ENCODE measurements around the gene FOXI1. TPM values are rescaled to one million over a fixed set of nuclear protein-coding genes. Genes with fewer than 3 reads are reported as not detected.

FOXI1 gene
- total and polyA plus RNA-seq, 7 donors: 0.06 TPM; not detected in 6

GRCh38 chr5:170075696-170076095 lies 30.0 kb upstream of the FOXI1 start:
- Histone ChIP-seq H3K27ac (no peak overlapping the region), H3K4me1 (no peaks in the 10 kb centered on the region), H3K4me3 (no peak overlapping the region), H3K9me3 (no peaks in the 10 kb centered on the region), H3K36me3 (no peaks in the 10 kb centered on the region), H3K27me3 (no peaks in the 10 kb centered on the region)
- 73 to 85% methylated on average over 7 of the region's 7 CpGs for WGBS, 2 donors
- DNase-seq: no peak
- no peak for TF ChIP-seq CTCF (IDR thresholded peaks at IDR 0.05)
- TF ChIP-seq EP300 (IDR thresholded peaks at IDR 0.05): no peak
- no peak for TF ChIP-seq POLR2AphosphoS5 (IDR thresholded peaks at IDR 0.05)
- TF ChIP-seq POLR2A (IDR thresholded peaks at IDR 0.05): no peak
- intact Hi-C loops (cut with DNase I): no loop called here

- intact Hi-C loops (cut with DNase I): no loop called here
- WGBS, 2 donors: 47 to 94% methylated on average over 1 of the region's 1 CpG
- TF ChIP-seq POLR2AphosphoS5 (IDR thresholded peaks at IDR 0.05): no peak
- no peak for TF ChIP-seq EP300 (IDR thresholded peaks at IDR 0.05)
- no peak for TF ChIP-seq CTCF (IDR thresholded peaks at IDR 0.05)
- TF ChIP-seq POLR2A (IDR thresholded peaks at IDR 0.05): no peak
Measured at GRCh38 chr5:170076211-170076610, 29.5 kb upstream of the FOXI1 start.

GRCh38 chr5:170076739-170077138 lies 29.0 kb upstream of the FOXI1 start:
- Histone ChIP-seq H3K36me3 (no peaks in the 10 kb centered on the region), H3K9me3 (no peaks in the 10 kb centered on the region), H3K4me1 (no peaks in the 10 kb centered on the region), H3K27ac (no peak overlapping the region), H3K27me3 (no peaks in the 10 kb centered on the region), H3K4me3 (no peak overlapping the region)
- intact Hi-C loops (cut with DNase I): no loop called here
- no peak for TF ChIP-seq EP300 (IDR thresholded peaks at IDR 0.05)
- TF ChIP-seq POLR2A (IDR thresholded peaks at IDR 0.05): no peak
- TF ChIP-seq CTCF (IDR thresholded peaks at IDR 0.05): no peak
- TF ChIP-seq POLR2AphosphoS5 (IDR thresholded peaks at IDR 0.05): no peak
- DNase-seq: no peak

More at GRCh38 chr5:170076211-170076610, 29.5 kb upstream of the FOXI1 start:
- DNase-seq: no peak
- H3K9me3 ChIP-seq: no peaks in the 10 kb centered on the region
- no peaks in the 10 kb centered on the region for H3K27me3 ChIP-seq
- no peak overlapping the region for H3K27ac ChIP-seq
- H3K4me3 ChIP-seq: no peak overlapping the region
- H3K36me3 ChIP-seq: no peaks in the 10 kb centered on the region
- no peaks in the 10 kb centered on the region for H3K4me1 ChIP-seq

GRCh38 chr5:170077526-170077925 lies 28.2 kb upstream of the FOXI1 start:
- WGBS, 2 donors: 83 to 87% methylated on average over 5 of the region's 5 CpGs
- intact Hi-C loops (cut with DNase I): no loop called here
- Histone ChIP-seq H3K36me3 (no peaks in the 10 kb centered on the region), H3K4me3 (no peak overlapping the region), H3K27me3 (no peaks in the 10 kb centered on the region), H3K4me1 (no peaks in the 10 kb centered on the region), H3K9me3 (no peaks in the 10 kb centered on the region), H3K27ac (no peak overlapping the region)
- TF ChIP-seq POLR2A (IDR thresholded peaks at IDR 0.05) (no peak), POLR2AphosphoS5 (IDR thresholded peaks at IDR 0.05) (no peak), CTCF (IDR thresholded peaks at IDR 0.05) (no peak), EP300 (IDR thresholded peaks at IDR 0.05) (no peak)
- no peak for DNase-seq

- Histone ChIP-seq H3K9me3 (no peaks in the 10 kb centered on the region), H3K27me3 (no peaks in the 10 kb centered on the region), H3K36me3 (no peaks in the 10 kb centered on the region), H3K4me1 (no peaks in the 10 kb centered on the region), H3K4me3 (no peak overlapping the region), H3K27ac (no peak overlapping the region)
- intact Hi-C loops (cut with DNase I): no loop called here
- no peak for DNase-seq
- whole genome bisulfite sequencing, 2 donors: 63 to 85% methylated on average over 3 of the region's 3 CpGs
- no peak for TF ChIP-seq POLR2A (IDR thresholded peaks at IDR 0.05)
- TF ChIP-seq EP300 (IDR thresholded peaks at IDR 0.05): no peak
- no peak for TF ChIP-seq POLR2AphosphoS5 (IDR thresholded peaks at IDR 0.05)
- no peak for TF ChIP-seq CTCF (IDR thresholded peaks at IDR 0.05)
Measured at GRCh38 chr5:170078458-170078857, 27.2 kb upstream of the FOXI1 start.
